Glomerular endothelial cell (primary cell): ENCODE measurements around the gene PARS2. TPM values are rescaled to one million over a fixed set of nuclear protein-coding genes. Genes with fewer than 3 reads are reported as not detected.

Experiments used
- DNase-seq: peaks from one replicate; pipeline ENCODE4 v3.0.0-alpha.2; 2011; ENCODE audit warnings: low read depth, low spot score; ENCODE audit errors: extremely low read depth
- total RNA-seq: library from RNA; depleted of rRNA; stranded (reverse); fragments of >200 nt; gene quantifications from 2 replicates; pipeline ENCODE4 v1.2.3, GENCODE V29; 2015

The PARS2 gene
- total RNA-seq = 3.6 and 4.9 TPM in 2 replicates

- DNase-seq = peak; percentile 98
Measured at GRCh38 chr1:54764133-54764921, at the start of gene PARS2. Gene PARS2, minus strand, starts transcription at chr1:54764523. Its CDS starts 5,362 bp downstream, at chr1:54759161.

GRCh38 chr1:54814126-54814498 is 49.8 kb upstream of the PARS2 start:
- no peak for DNase-seq

GRCh38 chr1:54813485-54814125 is 49.3 kb upstream of the PARS2 start:
- DNase-seq = no peak

DNA sequence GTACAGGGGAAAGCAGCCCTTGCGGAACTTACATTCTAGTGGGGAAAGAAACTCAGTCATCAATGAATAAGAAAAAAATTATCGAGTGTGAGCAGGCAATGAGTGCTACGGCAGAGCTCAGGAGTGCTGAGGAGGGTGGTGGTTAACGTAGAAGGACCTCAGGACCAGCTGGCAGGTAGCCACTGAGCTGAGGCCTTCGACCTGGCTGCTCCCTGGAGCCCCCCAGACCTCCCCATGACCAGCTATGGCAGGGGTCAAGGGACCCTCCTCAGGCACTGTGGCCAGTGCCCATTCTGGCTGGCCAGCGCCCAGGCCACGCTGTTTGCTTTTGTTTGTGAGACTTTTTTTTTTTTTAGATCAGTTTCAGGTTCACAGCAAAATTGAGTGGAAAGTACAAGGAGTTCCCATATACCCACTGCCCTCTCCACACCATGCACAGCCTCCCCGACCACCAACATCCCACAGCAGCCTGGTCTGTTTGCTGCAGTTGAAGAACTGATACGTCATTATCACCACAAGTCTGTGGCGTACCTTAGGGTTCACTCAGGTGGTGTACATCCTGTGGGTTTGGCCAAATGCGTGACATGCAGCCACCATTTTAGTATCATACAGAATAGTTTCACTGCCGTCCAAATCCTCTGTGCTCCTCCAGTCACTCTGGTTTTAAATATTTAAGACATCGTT is 48.6 kb upstream of the PARS2 start:
- no peak for DNase-seq

- DNase-seq = no peak
Measured at GRCh38 chr1:54811739-54812655, 47.7 kb upstream of the PARS2 start.

- no peak for DNase-seq
Measured at GRCh38 chr1:54811066-54811465, 46.7 kb upstream of the PARS2 start.

GRCh38 chr1:54810153-54810942 is 46.0 kb upstream of the PARS2 start:
- no peak for DNase-seq

DNA sequence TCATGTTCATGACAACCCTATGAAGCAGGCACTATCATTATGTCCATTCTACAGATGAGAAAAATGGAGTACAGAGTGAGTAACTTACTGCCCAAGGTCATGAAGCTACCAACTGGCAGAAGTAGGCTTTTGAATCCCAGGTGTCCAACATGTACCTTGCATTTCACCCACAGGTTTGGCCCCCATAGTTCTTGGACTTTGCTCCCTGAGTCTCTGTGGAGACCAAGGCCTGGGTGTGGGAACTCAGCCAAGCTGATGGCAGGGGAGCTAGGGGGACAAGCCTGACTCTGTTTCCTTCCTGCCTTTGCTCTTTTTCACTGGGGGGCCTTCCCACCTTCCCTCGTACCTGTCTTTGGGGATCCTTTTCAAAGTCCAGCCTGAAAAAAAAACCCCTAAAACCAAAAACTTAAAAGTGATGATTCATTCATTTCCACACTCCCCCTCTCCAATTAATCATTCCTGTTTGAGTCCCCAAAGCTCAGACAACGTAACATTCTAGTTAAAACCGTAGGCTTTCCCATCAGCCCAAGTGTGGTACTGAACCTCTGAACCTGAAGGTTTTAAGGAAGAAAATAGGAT is 45.3 kb upstream of the PARS2 start:
- DNase-seq = no peak

GRCh38 chr1:54808443-54809207 is 44.3 kb upstream of the PARS2 start:
- no peak for DNase-seq

- DNase-seq = no peak
Measured at GRCh38 chr1:54807756-54808155, 43.4 kb upstream of the PARS2 start.

DNA sequence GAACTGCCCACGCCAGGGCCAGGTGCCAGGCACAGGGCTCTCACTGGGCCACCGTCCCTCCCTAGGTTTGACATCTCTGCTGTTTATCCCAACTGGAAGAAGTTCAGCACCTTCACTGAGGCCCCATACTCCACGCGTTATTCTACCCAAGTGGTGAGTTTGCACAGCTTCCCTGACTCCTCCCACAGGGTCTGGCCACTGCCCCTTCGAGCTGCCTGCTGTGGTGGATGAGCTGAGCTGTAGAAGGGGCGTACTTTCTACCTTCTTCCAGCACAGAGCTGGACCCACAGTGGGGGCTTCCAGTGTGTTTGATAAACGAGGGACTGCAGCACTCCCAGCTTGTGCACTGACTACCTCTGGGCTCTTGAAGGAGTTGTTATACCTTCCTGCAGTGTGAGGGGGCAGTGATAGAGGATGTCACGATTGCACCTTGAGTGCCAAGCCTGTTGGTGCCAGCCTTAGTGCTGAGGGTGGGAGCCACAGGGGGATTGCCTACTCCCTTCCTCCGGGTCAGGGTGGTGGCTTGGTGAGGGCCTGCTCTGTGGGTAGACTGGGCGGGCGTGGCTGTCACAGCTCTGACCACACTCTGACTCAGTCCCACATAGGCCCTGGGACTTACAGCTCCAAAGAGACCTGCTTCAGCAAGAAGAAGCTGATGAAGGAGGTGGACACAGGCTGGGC is 42.7 kb upstream of the PARS2 start:
- DNase-seq = no peak

DNA sequence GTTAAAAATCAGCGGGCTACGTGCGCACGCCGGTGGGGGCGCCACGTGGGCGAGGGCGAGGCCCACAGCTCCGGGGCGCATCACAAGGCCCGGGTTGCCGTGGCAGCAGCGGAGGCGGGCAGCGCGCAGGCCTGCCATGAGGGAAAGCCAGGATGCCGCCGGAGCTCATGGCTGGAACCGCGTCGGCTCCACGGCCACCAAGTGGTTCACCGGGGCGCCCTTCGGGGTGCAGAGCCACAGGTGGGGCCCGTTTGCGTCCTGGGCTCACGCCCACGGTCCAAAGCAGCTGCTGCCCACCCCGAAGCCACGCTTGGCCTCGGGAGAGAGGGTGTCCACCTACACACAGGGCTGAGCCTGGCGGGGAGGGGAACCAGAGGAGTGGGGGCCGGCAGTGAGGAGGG is 41.7 kb upstream of the PARS2 start:
- DNase-seq = no peak

GRCh38 chr1:54805466-54805865 is 41.1 kb upstream of the PARS2 start:
- DNase-seq = no peak

GRCh38 chr1:54804471-54805132 is 40.3 kb upstream of the PARS2 start:
- DNase-seq = no peak

DNA sequence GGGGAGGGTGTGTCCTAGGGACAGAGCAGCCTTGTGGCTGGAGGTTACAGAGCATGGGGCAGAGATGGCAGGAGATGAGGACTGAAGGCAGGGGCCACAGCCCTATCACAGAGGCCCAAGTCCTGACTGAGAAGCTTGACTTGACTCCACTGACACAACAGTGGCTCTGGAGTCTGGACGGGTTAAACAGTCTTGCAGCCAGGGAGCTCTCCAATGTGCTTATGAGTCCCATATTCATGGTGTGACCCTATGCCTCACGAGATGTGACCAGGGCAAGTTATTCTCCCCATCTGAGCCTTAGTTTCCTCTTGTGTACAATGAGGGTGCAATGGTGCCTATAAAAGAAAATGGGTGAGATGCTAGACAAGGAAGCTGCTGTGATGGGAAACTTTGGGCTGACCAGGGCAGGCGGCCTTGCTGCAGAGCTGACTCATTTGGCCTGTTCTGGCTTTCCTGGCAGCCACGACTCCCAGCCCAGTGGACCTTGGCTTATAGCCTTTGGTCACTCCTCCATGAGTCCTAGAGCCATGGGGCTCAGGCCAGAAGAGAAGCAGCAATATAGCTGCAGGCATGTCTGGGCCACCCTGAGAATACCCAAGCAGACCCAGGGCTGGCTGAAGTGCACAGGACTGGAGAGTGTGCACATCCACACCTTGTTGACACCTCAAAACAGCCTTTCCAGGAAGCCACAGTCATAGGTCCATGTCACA is 39.6 kb upstream of the PARS2 start:
- no peak for DNase-seq

DNA sequence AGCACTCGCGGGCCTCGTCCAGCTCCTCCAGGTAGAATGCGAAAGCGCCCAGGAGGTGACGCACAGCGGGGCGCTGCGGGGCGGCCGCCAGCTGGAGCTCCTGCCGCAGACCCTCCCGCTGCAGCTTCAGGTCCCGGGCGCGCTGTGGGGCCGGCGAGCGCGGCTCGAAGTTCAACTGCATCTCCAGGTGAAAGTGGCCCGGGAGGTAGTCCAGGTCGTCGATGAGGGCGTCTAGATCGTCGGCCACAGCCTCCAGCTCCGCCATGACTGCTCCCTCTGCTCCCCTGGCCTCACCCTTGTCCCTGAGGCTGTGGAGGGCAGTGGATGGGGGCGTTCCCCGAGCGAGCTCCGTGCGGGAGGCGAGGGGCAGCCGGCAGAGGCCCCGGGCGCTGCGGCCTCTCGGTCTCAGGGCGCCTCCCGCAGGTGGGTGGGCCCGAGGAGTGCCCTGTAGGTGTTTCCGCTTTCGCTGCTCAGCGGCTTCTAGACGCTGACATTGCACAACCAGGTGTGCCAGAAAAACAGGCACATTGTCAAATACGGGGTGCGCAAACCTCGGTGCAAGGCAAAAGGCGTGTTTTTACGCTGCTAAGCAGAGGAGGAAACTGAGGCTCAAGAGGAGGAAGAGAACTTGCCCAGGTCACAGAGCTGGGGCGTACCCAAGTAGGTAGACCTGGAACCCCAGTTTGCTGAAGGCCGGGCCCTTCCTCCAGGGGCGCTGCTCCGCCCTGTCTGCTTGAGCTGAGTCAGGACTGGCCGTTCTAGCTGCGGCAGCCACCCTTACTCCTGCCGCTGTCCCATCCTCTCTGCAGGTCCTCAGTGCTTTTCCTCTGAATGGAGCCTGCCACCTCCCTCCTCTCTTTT is 36.8 kb upstream of the PARS2 start, which contains the start of gene TTC22:
TSS of gene TTC22 (minus strand) at position 425 of the 861 bp plus-strand sequence. CDS start at position 265, 160 bp downstream.
- DNase-seq = no peak
